ENCODE results near the gene CXCR5. TPM values are rescaled to one million over a fixed set of nuclear protein-coding genes. Genes with fewer than 3 reads are reported as not detected.

The CXCR5 gene
- total RNA-seq, 1 experiment from 2014 or later, result not detected

- in situ Hi-C loops (cut with HindIII; ENCODE audit: low pct_unique_long_range_greater_than_20kb, low sequenced_read_pairs), result no loop called here
- peak; percentile 77 for DNase-seq (ENCODE audit: low read depth, low spot score)
Measured at GRCh38 chr11:118930094-118930712, 46.5 kb downstream of the CXCR5 start.

GRCh38 chr11:118931571-118931970, 47.9 kb downstream of the CXCR5 start:
- DNase-seq (ENCODE audit: low read depth, low spot score), result no peak
- in situ Hi-C loops (cut with HindIII; ENCODE audit: low pct_unique_long_range_greater_than_20kb, low sequenced_read_pairs), result no loop called here

GRCh38 chr11:118933486-118933885, 49.8 kb downstream of the CXCR5 start:
- DNase-seq (ENCODE audit: low read depth, low spot score), result no peak
- in situ Hi-C loops (cut with HindIII; ENCODE audit: low pct_unique_long_range_greater_than_20kb, low sequenced_read_pairs), result no loop called here

GRCh38 chr11:118935376-118935775, 51.7 kb downstream of the CXCR5 start:
- in situ Hi-C loops (cut with HindIII; ENCODE audit: low pct_unique_long_range_greater_than_20kb, low sequenced_read_pairs), result no loop called here
- no peak for DNase-seq (ENCODE audit: low read depth, low spot score)

GRCh38 chr11:118938491-118939403, 55.1 kb downstream of the CXCR5 start:
- in situ Hi-C loops (cut with HindIII; ENCODE audit: low pct_unique_long_range_greater_than_20kb, low sequenced_read_pairs), result no loop called here
- DNase-seq (ENCODE audit: low read depth, low spot score), result no peak

GRCh38 chr11:118939404-118939915, 55.8 kb downstream of the CXCR5 start:
- no peak for DNase-seq (ENCODE audit: low read depth, low spot score)
- in situ Hi-C loops (cut with HindIII; ENCODE audit: low pct_unique_long_range_greater_than_20kb, low sequenced_read_pairs), result no loop called here

- in situ Hi-C loops (cut with HindIII; ENCODE audit: low pct_unique_long_range_greater_than_20kb, low sequenced_read_pairs), result no loop called here
- no peak for DNase-seq (ENCODE audit: low read depth, low spot score)
Measured at GRCh38 chr11:118939953-118940598, 56.4 kb downstream of the CXCR5 start.

GRCh38 chr11:118947091-118947490, 63.4 kb downstream of the CXCR5 start:
- no peak for DNase-seq (ENCODE audit: low read depth, low spot score)
- in situ Hi-C loops (cut with HindIII; ENCODE audit: low pct_unique_long_range_greater_than_20kb, low sequenced_read_pairs), result no loop called here

Small RNA genes lying within 50 kb of the gene (small RNA-seq; reads per million reads assigned to genes)
- 0 reads per million in 2 experiments for gene MIR4492
- gene RF00019, result 0 reads per million in 2 experiments
- gene RN7SL688P, result 0 reads per million in 2 experiments

Other genes starting within 250 kb of the CXCR5 start
- gene TREH, start 204.2 kb upstream of the CXCR5 start, total RNA-seq (2014; rRNA removed; shearing (Covaris generic)), result 0.03 and 0.13 TPM in 2 replicates
- 56.5 and 59.2 TPM in 2 replicates for gene DDX6, start 92.7 kb upstream of the CXCR5 start, total RNA-seq (2014; rRNA removed; shearing (Covaris generic))
- gene BCL9L, start 42.0 kb downstream of the CXCR5 start, total RNA-seq (2014; rRNA removed; shearing (Covaris generic)), result 2.9 and 6.0 TPM in 2 replicates
- gene UPK2, start 72.4 kb downstream of the CXCR5 start, total RNA-seq (2014; rRNA removed; shearing (Covaris generic)), result not detected in 2 replicates
- gene FOXR1, start 87.9 kb downstream of the CXCR5 start, total RNA-seq (2014; rRNA removed; shearing (Covaris generic)), result not detected in 2 replicates
- 8.2 and 9.1 TPM in 2 replicates for gene CENATAC, start 114.2 kb downstream of the CXCR5 start, total RNA-seq (2014; rRNA removed; shearing (Covaris generic))
- 914 and 964 TPM in 2 replicates for gene RPS25, start 134.5 kb downstream of the CXCR5 start, total RNA-seq (2014; rRNA removed; shearing (Covaris generic))
- gene TRAPPC4, start 134.9 kb downstream of the CXCR5 start, total RNA-seq (2014; rRNA removed; shearing (Covaris generic)), result 65.5 and 83.5 TPM in 2 replicates
- 14.2 and 19.1 TPM in 2 replicates for gene SLC37A4, start 147.0 kb downstream of the CXCR5 start, total RNA-seq (2014; rRNA removed; shearing (Covaris generic))
- gene HYOU1, start 173.3 kb downstream of the CXCR5 start, total RNA-seq (2014; rRNA removed; shearing (Covaris generic)), result 189 and 191 TPM in 2 replicates
- 43.7 and 49.9 TPM in 2 replicates for gene VPS11, start 183.9 kb downstream of the CXCR5 start, total RNA-seq (2014; rRNA removed; shearing (Covaris generic))
- gene HMBS, start 201.0 kb downstream of the CXCR5 start, total RNA-seq (2014; rRNA removed; shearing (Covaris generic)), result 4.5 and 6.7 TPM in 2 replicates
- 22.3 and 26.1 TPM in 2 replicates for gene DPAGT1, start 218.0 kb downstream of the CXCR5 start, total RNA-seq (2014; rRNA removed; shearing (Covaris generic))
- 2.8 and 5.6 TPM in 2 replicates for gene C2CD2L, start 223.5 kb downstream of the CXCR5 start, total RNA-seq (2014; rRNA removed; shearing (Covaris generic))
- gene HINFP, start 237.7 kb downstream of the CXCR5 start, total RNA-seq (2014; rRNA removed; shearing (Covaris generic)), result 8.8 and 9.4 TPM in 2 replicates